Loucy (cell line): ENCODE data around the gene MTMR12.
"Not testable (repeated sequence)": the region's sequence is repeated elsewhere in the genome, so short reads cannot be mapped to it uniquely, and the experiment has no call there.

ENCODE experiments used
- H2AFZ ChIP-seq: fragments of 200-600 bp; sonication (generic); 2 replicates; pipeline ENCODE4 v1.6.0; 2016; ENCODE audit warnings: antibody characterized with exemption, mild to moderate bottlenecking, low read length, moderate library complexity
- H3F3A ChIP-seq: fragments of 200-600 bp; 2 replicates; pipeline ENCODE4 v1.6.0; 2016; ENCODE audit warnings: antibody characterized with exemption, low read depth, mild to moderate bottlenecking
- H3K27me3 ChIP-seq: fragments of 200-600 bp; sonication (generic); 2 replicates; pipeline ENCODE4 v1.6.1; 2014; ENCODE audit warnings: low read length, mild to moderate bottlenecking; ENCODE audit not compliant: insufficient read depth, poor library complexity, severe bottlenecking
- H3K36me3 ChIP-seq: fragments of 200-600 bp; sonication (generic); 2 replicates; pipeline ENCODE4 v1.6.1; 2016; ENCODE audit warnings: low read length; ENCODE audit not compliant: insufficient read depth
- H3K4me1 ChIP-seq: fragments of 200-600 bp; sonication (generic); 2 replicates; pipeline ENCODE4 v1.5.1; 2014; ENCODE audit warnings: low read length, mild to moderate bottlenecking; ENCODE audit not compliant: insufficient read depth, poor library complexity, severe bottlenecking
- H3K4me2 ChIP-seq: fragments of 200-600 bp; sonication (generic); 2 replicates; pipeline ENCODE4 v1.6.0; 2014; ENCODE audit warnings: antibody characterized with exemption, low read length, low read depth, mild to moderate bottlenecking; ENCODE audit not compliant: poor library complexity, severe bottlenecking
- H3K4me3 ChIP-seq: fragments of 200-600 bp; sonication (generic); 2 replicates; pipeline ENCODE4 v1.5.1; 2014; ENCODE audit warnings: low read length, mild to moderate bottlenecking, mixed read lengths; ENCODE audit not compliant: poor library complexity, severe bottlenecking
- H3K79me2 ChIP-seq: fragments of 200-600 bp; sonication (generic); 2 replicates; pipeline ENCODE4 v1.6.1; 2014; ENCODE audit warnings: low read length; ENCODE audit not compliant: insufficient read depth
- H3K9ac ChIP-seq: fragments of 200-600 bp; sonication (generic); 2 replicates; pipeline ENCODE4 v1.6.0; 2014; ENCODE audit warnings: mild to moderate bottlenecking, low read depth, low read length, moderate library complexity; ENCODE audit not compliant: poor library complexity, severe bottlenecking
- H3K9me2 ChIP-seq: fragments of 200-600 bp; sonication (generic); replicated peaks from 2 replicates; pipeline ENCODE4 v1.6.1; 2016; ENCODE audit warnings: low read depth, low read length, mixed read lengths
- H3K9me3 ChIP-seq: fragments of 200-600 bp; sonication (generic); 2 replicates; pipeline ENCODE4 v1.6.1; 2014; ENCODE audit warnings: mild to moderate bottlenecking, antibody characterized with exemption, low read length, low read depth; ENCODE audit not compliant: insufficient read depth
- H4K20me1 ChIP-seq: fragments of 200-600 bp; sonication (generic); 2 replicates; pipeline ENCODE4 v1.6.0; 2014; ENCODE audit warnings: antibody characterized with exemption, low read length, mild to moderate bottlenecking; ENCODE audit not compliant: insufficient read depth, poor library complexity, severe bottlenecking
- EZH2phosphoT487 ChIP-seq: fragments of 200-600 bp; IDR thresholded peaks from 2 replicates; pipeline ENCODE4 v1.6.1; 2018; ENCODE audit warnings: antibody characterized with exemption, mild to moderate bottlenecking, moderate library complexity, borderline replicate concordance
- TF ChIP-seq, protein P1 (sequence below): fragments of 200-600 bp; sonication (generic); conservative IDR thresholded peaks from 2 replicates; pipeline ENCODE4 v1.5.1; 2014; ENCODE audit warnings: mild to moderate bottlenecking, antibody characterized with exemption, low read length

The MTMR12 gene

DNA sequence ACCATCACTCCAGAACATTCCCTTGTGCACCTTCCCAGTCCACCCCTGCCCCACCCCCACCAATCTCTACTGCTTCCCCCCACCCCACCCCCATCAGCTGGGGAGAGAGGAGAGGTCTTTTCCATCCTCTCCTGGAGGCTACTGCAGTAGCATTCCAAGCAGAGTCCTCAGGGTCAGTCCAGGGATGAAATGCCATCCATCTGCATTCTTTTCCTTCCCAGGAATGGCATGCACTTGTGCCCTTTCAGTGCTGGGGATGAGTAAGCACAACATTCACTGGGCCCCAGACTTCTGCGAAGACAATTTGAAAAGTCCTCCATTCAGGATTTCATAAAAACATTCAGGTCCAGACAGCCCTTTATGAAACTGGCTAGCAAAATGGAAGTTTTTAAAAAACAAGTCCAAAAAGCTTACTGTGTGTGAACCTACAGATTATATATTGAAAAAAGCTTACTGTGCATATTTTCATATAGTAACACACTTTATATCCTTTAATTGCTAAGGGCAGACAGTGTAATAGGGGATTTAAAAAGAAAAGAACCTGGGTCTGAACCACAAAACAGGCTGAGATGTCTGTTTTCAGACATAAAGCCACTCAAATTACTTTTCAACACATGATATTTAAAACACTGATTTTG lies 88.6 kb downstream of the MTMR12 start:
- no peaks in the 10 kb centered on the region for H3K4me1 ChIP-seq
- H3K27me3 ChIP-seq, result no peaks in the 10 kb centered on the region
- no peak overlapping the region for H3K4me2 ChIP-seq
- no peaks in the 10 kb centered on the region for H3K9me2 ChIP-seq
- H3K9me3 ChIP-seq, result no peaks in the 10 kb centered on the region
- no peaks in the 10 kb centered on the region for H3K79me2 ChIP-seq
- no peak overlapping the region for H2AFZ ChIP-seq
- H4K20me1 ChIP-seq, result no peaks in the 10 kb centered on the region
- H3K9ac ChIP-seq, result no peak overlapping the region
- TF ChIP-seq, protein P1, sequence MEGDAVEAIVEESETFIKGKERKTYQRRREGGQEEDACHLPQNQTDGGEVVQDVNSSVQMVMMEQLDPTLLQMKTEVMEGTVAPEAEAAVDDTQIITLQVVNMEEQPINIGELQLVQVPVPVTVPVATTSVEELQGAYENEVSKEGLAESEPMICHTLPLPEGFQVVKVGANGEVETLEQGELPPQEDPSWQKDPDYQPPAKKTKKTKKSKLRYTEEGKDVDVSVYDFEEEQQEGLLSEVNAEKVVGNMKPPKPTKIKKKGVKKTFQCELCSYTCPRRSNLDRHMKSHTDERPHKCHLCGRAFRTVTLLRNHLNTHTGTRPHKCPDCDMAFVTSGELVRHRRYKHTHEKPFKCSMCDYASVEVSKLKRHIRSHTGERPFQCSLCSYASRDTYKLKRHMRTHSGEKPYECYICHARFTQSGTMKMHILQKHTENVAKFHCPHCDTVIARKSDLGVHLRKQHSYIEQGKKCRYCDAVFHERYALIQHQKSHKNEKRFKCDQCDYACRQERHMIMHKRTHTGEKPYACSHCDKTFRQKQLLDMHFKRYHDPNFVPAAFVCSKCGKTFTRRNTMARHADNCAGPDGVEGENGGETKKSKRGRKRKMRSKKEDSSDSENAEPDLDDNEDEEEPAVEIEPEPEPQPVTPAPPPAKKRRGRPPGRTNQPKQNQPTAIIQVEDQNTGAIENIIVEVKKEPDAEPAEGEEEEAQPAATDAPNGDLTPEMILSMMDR, result no peak
- no peak for TF ChIP-seq EZH2phosphoT487
- H3F3A ChIP-seq, result no peaks in the 10 kb centered on the region
- H3K36me3 ChIP-seq, result no peaks in the 10 kb centered on the region
- H3K4me3 ChIP-seq, result no peak overlapping the region

DNA sequence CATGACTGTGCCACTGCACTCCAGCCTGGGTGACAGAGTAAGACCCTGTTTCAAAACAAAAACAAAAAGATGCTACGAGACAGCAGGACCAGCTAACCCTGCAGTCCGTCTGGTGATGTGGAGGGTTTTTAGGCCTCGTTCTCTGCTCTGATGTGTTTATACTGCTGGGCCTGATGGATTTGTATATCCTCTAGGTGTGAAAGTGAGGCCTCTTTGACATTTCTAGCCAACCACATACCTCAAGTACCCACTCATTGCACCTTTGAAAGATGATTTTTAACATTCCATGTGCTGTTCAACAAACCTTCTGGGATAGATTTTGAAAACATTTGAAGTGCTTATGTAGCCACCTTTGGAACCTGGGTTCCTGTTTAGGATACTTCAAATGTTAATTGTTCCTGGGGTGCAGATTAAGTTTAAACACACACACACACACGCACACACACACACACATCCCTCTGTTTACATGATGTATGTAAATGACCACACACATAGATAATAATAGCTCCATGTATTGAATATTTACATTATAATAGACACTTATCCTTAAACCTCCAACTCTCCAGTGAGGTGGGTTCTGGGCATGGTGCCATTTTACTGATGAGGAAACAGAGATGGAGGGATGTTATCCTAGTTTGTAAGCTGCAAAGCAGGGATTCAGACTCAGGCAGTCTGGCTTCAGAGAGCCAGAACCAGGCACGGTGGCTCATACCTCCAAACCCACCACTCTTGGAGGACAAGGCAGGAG lies 89.8 kb downstream of the MTMR12 start:
- H2AFZ ChIP-seq, result no peak overlapping the region
- no peaks in the 10 kb centered on the region for H3K4me1 ChIP-seq
- H4K20me1 ChIP-seq, result no peaks in the 10 kb centered on the region
- no peaks in the 10 kb centered on the region for H3K36me3 ChIP-seq
- no peaks in the 10 kb centered on the region for H3K9me2 ChIP-seq
- H3K9me3 ChIP-seq, result no peaks in the 10 kb centered on the region
- TF ChIP-seq, protein P1, result no peak
- no peak for TF ChIP-seq EZH2phosphoT487
- H3F3A ChIP-seq, result no peaks in the 10 kb centered on the region
- H3K4me3 ChIP-seq, result no peak overlapping the region
- H3K27me3 ChIP-seq, result no peaks in the 10 kb centered on the region
- no peak overlapping the region for H3K4me2 ChIP-seq
- no peak overlapping the region for H3K9ac ChIP-seq
- no peaks in the 10 kb centered on the region for H3K79me2 ChIP-seq

DNA sequence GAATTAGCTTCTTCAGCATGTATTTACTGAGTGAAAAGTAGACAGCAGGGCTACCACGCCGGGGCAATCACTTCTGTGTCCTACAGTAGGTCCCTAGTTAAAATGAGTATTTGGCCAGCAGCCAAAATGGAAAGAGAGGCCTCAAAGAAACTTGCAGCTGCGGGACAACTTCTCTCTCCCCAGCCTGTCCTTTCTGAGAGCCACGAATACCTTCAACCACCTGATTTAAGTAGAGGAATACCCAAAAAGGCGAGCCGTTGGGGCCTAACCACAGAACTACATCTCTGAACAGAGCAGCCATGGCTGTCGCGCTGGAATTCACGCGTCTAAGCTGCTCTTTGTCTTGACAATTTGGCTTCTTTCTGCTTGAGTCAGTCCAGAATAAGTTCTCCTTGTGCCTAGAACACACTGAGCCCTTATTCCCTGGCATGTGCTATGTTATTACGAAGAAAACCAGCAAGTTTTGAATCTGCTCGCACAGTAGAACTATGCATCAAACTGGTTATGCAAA lies 94.8 kb downstream of the MTMR12 start:
- Histone ChIP-seq H3K4me3 (no peak overlapping the region), H3K9me2 (no peaks in the 10 kb centered on the region), H3K9ac (no peak overlapping the region), H3K27me3 (no peaks in the 10 kb centered on the region), H2AFZ (peak overlapping the region; percentile 49; the same call in 1 of the 2 replicates), H4K20me1 (no peaks in the 10 kb centered on the region), H3F3A (no peaks in the 10 kb centered on the region), H3K79me2 (no peaks in the 10 kb centered on the region), H3K4me1 (no peaks in the 10 kb centered on the region), H3K9me3 (no peaks in the 10 kb centered on the region), H3K36me3 (no peaks in the 10 kb centered on the region), H3K4me2 (no peak overlapping the region)
- TF ChIP-seq, protein P1, result no peak
- no peak for TF ChIP-seq EZH2phosphoT487

DNA sequence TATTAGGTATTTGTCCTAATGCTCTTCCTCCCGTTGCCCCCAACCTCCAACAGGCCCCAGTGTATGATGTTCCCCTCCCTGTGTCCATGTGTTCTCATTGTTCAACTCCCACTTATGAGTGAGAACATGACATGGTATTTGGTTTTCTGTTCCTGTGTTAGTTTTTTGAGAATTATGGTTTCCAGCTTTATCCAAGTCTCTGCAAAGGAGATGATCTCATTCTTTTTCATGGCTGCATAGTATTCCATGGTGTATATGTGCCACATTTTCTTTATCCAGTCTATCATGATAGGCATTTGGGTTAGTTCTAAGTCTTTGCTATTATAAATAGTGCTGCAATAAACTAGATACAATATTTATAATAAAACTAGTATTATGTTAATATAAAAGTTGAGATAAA lies 98.4 kb downstream of the MTMR12 start:
- not testable (repeated sequence) for H3K4me2 ChIP-seq, H2AFZ ChIP-seq, H3K4me3 ChIP-seq, H3K9ac ChIP-seq, H3K27me3 ChIP-seq, H3K9me2 ChIP-seq, H3F3A ChIP-seq, H3K4me1 ChIP-seq, H3K79me2 ChIP-seq, H4K20me1 ChIP-seq, H3K9me3 ChIP-seq, H3K36me3 ChIP-seq
